Measurements from ENCODE around the gene KYAT1. TPM values are rescaled to one million over a fixed set of nuclear protein-coding genes. Genes with fewer than 3 reads are reported as not detected.

The KYAT1 gene
- total and polyA plus RNA-seq, 2 of the 13 experiments (the other 11 are each of a cell fraction or from before 2014, with no cell fraction given) = 9.2 to 46.5 TPM

DNA sequence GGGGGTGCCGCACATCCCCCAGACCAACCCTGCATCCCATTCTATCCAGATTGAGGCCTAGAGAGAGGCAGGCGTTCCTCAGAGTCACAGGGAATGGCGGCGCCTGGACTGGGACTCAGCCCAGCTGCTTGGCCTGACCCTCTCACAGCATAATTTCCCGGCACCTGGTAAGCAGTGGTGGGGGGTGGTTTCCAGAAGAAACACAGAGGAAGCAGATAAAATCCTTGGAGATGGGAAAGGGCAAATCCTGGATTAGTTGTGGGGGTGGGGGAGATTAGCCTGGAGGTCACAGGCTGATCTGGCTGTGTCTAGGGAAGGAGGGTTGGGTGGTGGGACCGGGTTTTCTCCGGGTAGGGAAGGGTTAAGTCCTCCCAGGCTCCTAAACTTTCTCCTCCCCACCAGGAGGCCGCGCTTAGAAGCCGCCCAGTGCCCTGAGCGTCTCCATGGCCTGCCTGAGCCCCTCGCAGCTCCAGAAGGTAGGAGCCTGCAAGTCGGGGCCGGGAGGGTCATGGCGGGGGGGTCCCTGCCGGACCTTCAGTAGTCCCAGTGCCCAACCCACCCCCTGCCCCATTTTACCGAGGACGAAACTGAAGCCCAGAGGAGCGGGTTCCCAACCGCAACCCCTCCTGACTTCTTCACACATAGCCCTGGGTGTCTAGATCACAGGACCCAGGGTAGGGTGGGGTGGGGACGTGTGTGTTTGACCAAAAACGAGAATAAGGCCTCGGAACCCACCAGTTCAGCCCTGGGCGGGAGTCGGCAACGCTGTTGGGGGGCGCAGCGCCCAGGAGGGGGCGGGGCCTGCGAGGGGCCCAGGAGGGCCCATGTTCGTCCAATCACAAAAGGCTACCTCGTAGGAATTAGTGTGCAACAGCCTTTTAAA, 40.4 kb upstream of the KYAT1 start (continued):
- TF ChIP-seq, protein P1, sequence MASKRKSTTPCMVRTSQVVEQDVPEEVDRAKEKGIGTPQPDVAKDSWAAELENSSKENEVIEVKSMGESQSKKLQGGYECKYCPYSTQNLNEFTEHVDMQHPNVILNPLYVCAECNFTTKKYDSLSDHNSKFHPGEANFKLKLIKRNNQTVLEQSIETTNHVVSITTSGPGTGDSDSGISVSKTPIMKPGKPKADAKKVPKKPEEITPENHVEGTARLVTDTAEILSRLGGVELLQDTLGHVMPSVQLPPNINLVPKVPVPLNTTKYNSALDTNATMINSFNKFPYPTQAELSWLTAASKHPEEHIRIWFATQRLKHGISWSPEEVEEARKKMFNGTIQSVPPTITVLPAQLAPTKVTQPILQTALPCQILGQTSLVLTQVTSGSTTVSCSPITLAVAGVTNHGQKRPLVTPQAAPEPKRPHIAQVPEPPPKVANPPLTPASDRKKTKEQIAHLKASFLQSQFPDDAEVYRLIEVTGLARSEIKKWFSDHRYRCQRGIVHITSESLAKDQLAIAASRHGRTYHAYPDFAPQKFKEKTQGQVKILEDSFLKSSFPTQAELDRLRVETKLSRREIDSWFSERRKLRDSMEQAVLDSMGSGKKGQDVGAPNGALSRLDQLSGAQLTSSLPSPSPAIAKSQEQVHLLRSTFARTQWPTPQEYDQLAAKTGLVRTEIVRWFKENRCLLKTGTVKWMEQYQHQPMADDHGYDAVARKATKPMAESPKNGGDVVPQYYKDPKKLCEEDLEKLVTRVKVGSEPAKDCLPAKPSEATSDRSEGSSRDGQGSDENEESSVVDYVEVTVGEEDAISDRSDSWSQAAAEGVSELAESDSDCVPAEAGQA (IDR thresholded peaks at IDR 0.05; ENCODE audit: low read depth) = 0 out of 2 replicates have a peak, but pooled peaks have one; percentile 32
- TF ChIP-seq, protein P1 (CRISPR knock-in tag; IDR thresholded peaks at IDR 0.05; ENCODE audit: borderline replicate concordance) = no peak
- no peak for TF ChIP-seq TGIF2 (CRISPR knock-in tag; IDR thresholded peaks at IDR 0.05)
- TF ChIP-seq, protein P2, sequence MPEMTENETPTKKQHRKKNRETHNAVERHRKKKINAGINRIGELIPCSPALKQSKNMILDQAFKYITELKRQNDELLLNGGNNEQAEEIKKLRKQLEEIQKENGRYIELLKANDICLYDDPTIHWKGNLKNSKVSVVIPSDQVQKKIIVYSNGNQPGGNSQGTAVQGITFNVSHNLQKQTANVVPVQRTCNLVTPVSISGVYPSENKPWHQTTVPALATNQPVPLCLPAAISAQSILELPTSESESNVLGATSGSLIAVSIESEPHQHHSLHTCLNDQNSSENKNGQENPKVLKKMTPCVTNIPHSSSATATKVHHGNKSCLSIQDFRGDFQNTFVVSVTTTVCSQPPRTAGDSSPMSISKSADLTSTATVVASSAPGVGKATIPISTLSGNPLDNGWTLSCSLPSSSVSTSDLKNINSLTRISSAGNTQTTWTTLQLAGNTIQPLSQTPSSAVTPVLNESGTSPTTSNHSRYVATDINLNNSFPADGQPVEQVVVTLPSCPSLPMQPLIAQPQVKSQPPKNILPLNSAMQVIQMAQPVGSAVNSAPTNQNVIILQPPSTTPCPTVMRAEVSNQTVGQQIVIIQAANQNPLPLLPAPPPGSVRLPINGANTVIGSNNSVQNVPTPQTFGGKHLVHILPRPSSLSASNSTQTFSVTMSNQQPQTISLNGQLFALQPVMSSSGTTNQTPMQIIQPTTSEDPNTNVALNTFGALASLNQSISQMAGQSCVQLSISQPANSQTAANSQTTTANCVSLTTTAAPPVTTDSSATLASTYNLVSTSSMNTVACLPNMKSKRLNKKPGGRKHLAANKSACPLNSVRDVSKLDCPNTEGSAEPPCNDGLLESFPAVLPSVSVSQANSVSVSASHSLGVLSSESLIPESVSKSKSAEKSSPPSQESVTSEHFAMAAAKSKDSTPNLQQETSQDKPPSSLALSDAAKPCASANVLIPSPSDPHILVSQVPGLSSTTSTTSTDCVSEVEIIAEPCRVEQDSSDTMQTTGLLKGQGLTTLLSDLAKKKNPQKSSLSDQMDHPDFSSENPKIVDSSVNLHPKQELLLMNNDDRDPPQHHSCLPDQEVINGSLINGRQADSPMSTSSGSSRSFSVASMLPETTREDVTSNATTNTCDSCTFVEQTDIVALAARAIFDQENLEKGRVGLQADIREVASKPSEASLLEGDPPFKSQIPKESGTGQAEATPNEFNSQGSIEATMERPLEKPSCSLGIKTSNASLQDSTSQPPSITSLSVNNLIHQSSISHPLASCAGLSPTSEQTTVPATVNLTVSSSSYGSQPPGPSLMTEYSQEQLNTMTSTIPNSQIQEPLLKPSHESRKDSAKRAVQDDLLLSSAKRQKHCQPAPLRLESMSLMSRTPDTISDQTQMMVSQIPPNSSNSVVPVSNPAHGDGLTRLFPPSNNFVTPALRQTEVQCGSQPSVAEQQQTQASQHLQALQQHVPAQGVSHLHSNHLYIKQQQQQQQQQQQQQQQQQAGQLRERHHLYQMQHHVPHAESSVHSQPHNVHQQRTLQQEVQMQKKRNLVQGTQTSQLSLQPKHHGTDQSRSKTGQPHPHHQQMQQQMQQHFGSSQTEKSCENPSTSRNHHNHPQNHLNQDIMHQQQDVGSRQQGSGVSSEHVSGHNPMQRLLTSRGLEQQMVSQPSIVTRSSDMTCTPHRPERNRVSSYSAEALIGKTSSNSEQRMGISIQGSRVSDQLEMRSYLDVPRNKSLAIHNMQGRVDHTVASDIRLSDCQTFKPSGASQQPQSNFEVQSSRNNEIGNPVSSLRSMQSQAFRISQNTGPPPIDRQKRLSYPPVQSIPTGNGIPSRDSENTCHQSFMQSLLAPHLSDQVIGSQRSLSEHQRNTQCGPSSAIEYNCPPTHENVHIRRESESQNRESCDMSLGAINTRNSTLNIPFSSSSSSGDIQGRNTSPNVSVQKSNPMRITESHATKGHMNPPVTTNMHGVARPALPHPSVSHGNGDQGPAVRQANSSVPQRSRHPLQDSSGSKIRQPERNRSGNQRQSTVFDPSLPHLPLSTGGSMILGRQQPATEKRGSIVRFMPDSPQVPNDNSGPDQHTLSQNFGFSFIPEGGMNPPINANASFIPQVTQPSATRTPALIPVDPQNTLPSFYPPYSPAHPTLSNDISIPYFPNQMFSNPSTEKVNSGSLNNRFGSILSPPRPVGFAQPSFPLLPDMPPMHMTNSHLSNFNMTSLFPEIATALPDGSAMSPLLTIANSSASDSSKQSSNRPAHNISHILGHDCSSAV (CRISPR knock-in tag; IDR thresholded peaks at IDR 0.05; ENCODE audit: borderline replicate concordance) = no peak
- TF ChIP-seq ZBTB8A (CRISPR knock-in tag; IDR thresholded peaks at IDR 0.05; ENCODE audit: borderline replicate concordance, low read depth) = peak; percentile 100
- TF ChIP-seq, protein P3, sequence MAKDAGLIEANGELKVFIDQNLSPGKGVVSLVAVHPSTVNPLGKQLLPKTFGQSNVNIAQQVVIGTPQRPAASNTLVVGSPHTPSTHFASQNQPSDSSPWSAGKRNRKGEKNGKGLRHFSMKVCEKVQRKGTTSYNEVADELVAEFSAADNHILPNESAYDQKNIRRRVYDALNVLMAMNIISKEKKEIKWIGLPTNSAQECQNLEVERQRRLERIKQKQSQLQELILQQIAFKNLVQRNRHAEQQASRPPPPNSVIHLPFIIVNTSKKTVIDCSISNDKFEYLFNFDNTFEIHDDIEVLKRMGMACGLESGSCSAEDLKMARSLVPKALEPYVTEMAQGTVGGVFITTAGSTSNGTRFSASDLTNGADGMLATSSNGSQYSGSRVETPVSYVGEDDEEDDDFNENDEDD (CRISPR knock-in tag; IDR thresholded peaks at IDR 0.05; ENCODE audit: borderline replicate concordance) = no peak
- TF ChIP-seq, protein P4, sequence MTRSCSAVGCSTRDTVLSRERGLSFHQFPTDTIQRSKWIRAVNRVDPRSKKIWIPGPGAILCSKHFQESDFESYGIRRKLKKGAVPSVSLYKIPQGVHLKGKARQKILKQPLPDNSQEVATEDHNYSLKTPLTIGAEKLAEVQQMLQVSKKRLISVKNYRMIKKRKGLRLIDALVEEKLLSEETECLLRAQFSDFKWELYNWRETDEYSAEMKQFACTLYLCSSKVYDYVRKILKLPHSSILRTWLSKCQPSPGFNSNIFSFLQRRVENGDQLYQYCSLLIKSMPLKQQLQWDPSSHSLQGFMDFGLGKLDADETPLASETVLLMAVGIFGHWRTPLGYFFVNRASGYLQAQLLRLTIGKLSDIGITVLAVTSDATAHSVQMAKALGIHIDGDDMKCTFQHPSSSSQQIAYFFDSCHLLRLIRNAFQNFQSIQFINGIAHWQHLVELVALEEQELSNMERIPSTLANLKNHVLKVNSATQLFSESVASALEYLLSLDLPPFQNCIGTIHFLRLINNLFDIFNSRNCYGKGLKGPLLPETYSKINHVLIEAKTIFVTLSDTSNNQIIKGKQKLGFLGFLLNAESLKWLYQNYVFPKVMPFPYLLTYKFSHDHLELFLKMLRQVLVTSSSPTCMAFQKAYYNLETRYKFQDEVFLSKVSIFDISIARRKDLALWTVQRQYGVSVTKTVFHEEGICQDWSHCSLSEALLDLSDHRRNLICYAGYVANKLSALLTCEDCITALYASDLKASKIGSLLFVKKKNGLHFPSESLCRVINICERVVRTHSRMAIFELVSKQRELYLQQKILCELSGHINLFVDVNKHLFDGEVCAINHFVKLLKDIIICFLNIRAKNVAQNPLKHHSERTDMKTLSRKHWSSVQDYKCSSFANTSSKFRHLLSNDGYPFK (CRISPR knock-in tag; IDR thresholded peaks at IDR 0.05; ENCODE audit: borderline replicate concordance) = peak; percentile 50; the same call in 1 of the 2 replicates
- TF ChIP-seq SKI (IDR thresholded peaks at IDR 0.05; ENCODE audit: partially characterized antibody) = no peak
